Memory B cell (primary cell): ENCODE data around the gene CD8B.
A peak's percentile ranks its signal among the peaks of the same experiment; 100 is the strongest.

ENCODE experiments used
- ATAC-seq: fragments of 150-1000 bp; cut with Tn5 transposase; 2 replicates; pipeline ENCODE4 v1.10.0; 2021; ENCODE audit warnings: low read depth, mild to moderate bottlenecking, moderate library complexity
- DNase-seq, 2 donors: peaks; one replicate each; pipeline ENCODE4 v3.0.0; 2022; ENCODE audit warnings: low spot score in 2 of 2
- H3K27ac Mint-ChIP-seq: one replicate; pipeline ENCODE4 v1.8.0; 2022; ENCODE audit warnings: mild to moderate bottlenecking, moderate library complexity, mixed read lengths
- H3K27me3 Mint-ChIP-seq: one replicate; pipeline ENCODE4 v1.8.0; 2022; ENCODE audit warnings: mixed read lengths
- H3K36me3 Mint-ChIP-seq: one replicate; pipeline ENCODE4 v1.8.0; 2022; ENCODE audit warnings: mild to moderate bottlenecking, mixed read lengths
- H3K4me1 Mint-ChIP-seq: one replicate; pipeline ENCODE4 v1.8.0; 2022; ENCODE audit warnings: mixed read lengths
- H3K4me3 Mint-ChIP-seq: one replicate; pipeline ENCODE4 v1.8.0; 2022; ENCODE audit warnings: mild to moderate bottlenecking, moderate library complexity, mixed read lengths
- H3K9me3 Mint-ChIP-seq: one replicate; pipeline ENCODE4 v1.8.0; 2022; ENCODE audit warnings: mixed read lengths

CD8B gene

GRCh38 chr2:86800856-86801567 lies 60.7 kb downstream of the CD8B start:
- Mint-ChIP-seq H3K4me3 (no peak overlapping the region), H3K27ac (no peak overlapping the region), H3K36me3 (peaks cover 9% of the 10 kb centered on the region), H3K27me3 (peaks cover 4% of the 10 kb centered on the region), H3K9me3 (peaks cover 10% of the 10 kb centered on the region), H3K4me1 (no peaks in the 10 kb centered on the region)
- DNase-seq = no peak
- no peak for ATAC-seq

GRCh38 chr2:86794861-86795260 lies 66.8 kb downstream of the CD8B start:
- Mint-ChIP-seq H3K9me3 (peaks cover 21% of the 10 kb centered on the region), H3K4me3 (no peak overlapping the region), H3K27ac (no peak overlapping the region), H3K27me3 (peaks cover 33% of the 10 kb centered on the region), H3K36me3 (peaks cover 18% of the 10 kb centered on the region), H3K4me1 (peaks cover 14% of the 10 kb centered on the region)
- no peak for ATAC-seq
- DNase-seq = no peak

- H3K4me1 Mint-ChIP-seq = peaks cover 14% of the 10 kb centered on the region
- no peak overlapping the region for H3K27ac Mint-ChIP-seq
These were observed 67.9 kb downstream of the CD8B start for GRCh38 chr2:86793752-86794151.

GRCh38 chr2:86791573-86791972 lies 70.1 kb downstream of the CD8B start:
- peaks cover 14% of the 10 kb centered on the region for H3K4me1 Mint-ChIP-seq
- H3K27me3 Mint-ChIP-seq = peaks cover 35% of the 10 kb centered on the region
- no peak overlapping the region for H3K27ac Mint-ChIP-seq
- peaks cover 13% of the 10 kb centered on the region for H3K9me3 Mint-ChIP-seq
- DNase-seq (no peak), ATAC-seq (no peak)
- peak overlapping the region; percentile 81 for H3K4me3 Mint-ChIP-seq
- H3K36me3 Mint-ChIP-seq = peaks cover 11% of the 10 kb centered on the region

More at GRCh38 chr2:86793752-86794151, 67.9 kb downstream of the CD8B start:
- DNase-seq (no peak), ATAC-seq (no peak)
- H3K27me3 Mint-ChIP-seq = peaks cover 33% of the 10 kb centered on the region
- peaks cover 18% of the 10 kb centered on the region for H3K36me3 Mint-ChIP-seq
- peaks cover 21% of the 10 kb centered on the region for H3K9me3 Mint-ChIP-seq
- no peak overlapping the region for H3K4me3 Mint-ChIP-seq

GRCh38 chr2:86790676-86791572 lies 70.8 kb downstream of the CD8B start, which contains the start of gene CD8A:
TSS of gene CD8A (minus strand) at chr2:86790913. CDS start at chr2:86790825, 88 bp downstream.
- Mint-ChIP-seq H3K36me3 (peaks cover 8% of the 10 kb centered on the region), H3K4me3 (peak within 1 kb of the TSS; percentile 81), H3K27ac (no peak within 1 kb of the TSS), H3K9me3 (peaks cover 9% of the 10 kb centered on the region), H3K4me1 (peaks cover 14% of the 10 kb centered on the region), H3K27me3 (peaks cover 33% of the 10 kb centered on the region)
- peak; percentile 59 for ATAC-seq
- peak in 1 of 2 donors; percentile 18 for DNase-seq

- Mint-ChIP-seq H3K9me3 (peaks cover 6% of the 10 kb centered on the region), H3K27me3 (peaks cover 31% of the 10 kb centered on the region), H3K36me3 (peaks cover 6% of the 10 kb centered on the region), H3K4me1 (peaks cover 14% of the 10 kb centered on the region), H3K4me3 (peak overlapping the region; percentile 78), H3K27ac (no peak overlapping the region)
- DNase-seq (peak in 1 of 2 donors; percentile 38), ATAC-seq (peak; percentile 37)
These were observed 71.5 kb downstream of the CD8B start for GRCh38 chr2:86790134-86790675.

GRCh38 chr2:86789687-86790133 lies 72.0 kb downstream of the CD8B start:
- Mint-ChIP-seq H3K27ac (no peak overlapping the region), H3K36me3 (peaks cover under 1% of the 10 kb centered on the region), H3K9me3 (peaks cover under 1% of the 10 kb centered on the region), H3K4me3 (peak overlapping the region; percentile 78), H3K4me1 (peaks cover 14% of the 10 kb centered on the region), H3K27me3 (peaks cover 26% of the 10 kb centered on the region)
- no peak for DNase-seq
- ATAC-seq = no peak

GRCh38 chr2:86788881-86789686 lies 72.6 kb downstream of the CD8B start:
- peaks cover 24% of the 10 kb centered on the region for H3K27me3 Mint-ChIP-seq
- peak overlapping the region; percentile 8 for H3K4me3 Mint-ChIP-seq
- no peaks in the 10 kb centered on the region for H3K9me3 Mint-ChIP-seq
- no peak for DNase-seq
- no peak overlapping the region for H3K27ac Mint-ChIP-seq
- ATAC-seq = no peak
- peaks cover 16% of the 10 kb centered on the region for H3K4me1 Mint-ChIP-seq
- no peaks in the 10 kb centered on the region for H3K36me3 Mint-ChIP-seq

- ATAC-seq (no peak), DNase-seq (no peak)
- Mint-ChIP-seq H3K27me3 (peaks cover 18% of the 10 kb centered on the region), H3K36me3 (no peaks in the 10 kb centered on the region), H3K4me1 (peaks cover 22% of the 10 kb centered on the region), H3K4me3 (no peak overlapping the region), H3K27ac (no peak overlapping the region), H3K9me3 (no peaks in the 10 kb centered on the region)
These were observed 73.5 kb downstream of the CD8B start for GRCh38 chr2:86788165-86788564.

- peaks cover 22% of the 10 kb centered on the region for H3K4me1 Mint-ChIP-seq
- H3K36me3 Mint-ChIP-seq = no peaks in the 10 kb centered on the region
- no peak overlapping the region for H3K27ac Mint-ChIP-seq
- DNase-seq = no peak
- no peak for ATAC-seq
- H3K4me3 Mint-ChIP-seq = no peak overlapping the region
- H3K27me3 Mint-ChIP-seq = peaks cover 15% of the 10 kb centered on the region
- no peaks in the 10 kb centered on the region for H3K9me3 Mint-ChIP-seq
These were observed 74.0 kb downstream of the CD8B start for GRCh38 chr2:86787736-86788135.

GRCh38 chr2:86786001-86786536 lies 75.6 kb downstream of the CD8B start:
- H3K27ac Mint-ChIP-seq = no peak overlapping the region
- DNase-seq = no peak
- H3K9me3 Mint-ChIP-seq = no peaks in the 10 kb centered on the region
- no peak for ATAC-seq
- no peak overlapping the region for H3K4me3 Mint-ChIP-seq
- H3K4me1 Mint-ChIP-seq = peaks cover 17% of the 10 kb centered on the region
- H3K27me3 Mint-ChIP-seq = peaks cover 8% of the 10 kb centered on the region
- H3K36me3 Mint-ChIP-seq = no peaks in the 10 kb centered on the region

- ATAC-seq = no peak
- Mint-ChIP-seq H3K27me3 (peaks cover 5% of the 10 kb centered on the region), H3K36me3 (no peaks in the 10 kb centered on the region), H3K4me1 (peaks cover 15% of the 10 kb centered on the region), H3K9me3 (no peaks in the 10 kb centered on the region), H3K4me3 (no peak overlapping the region), H3K27ac (no peak overlapping the region)
- no peak for DNase-seq
These were observed 76.2 kb downstream of the CD8B start for GRCh38 chr2:86785456-86785855.
